Mammary epithelial cell (primary cell): ENCODE measurements around the gene RNF214.

ENCODE experiments used
- CTCF ChIP-seq, 2 donors: IDR thresholded peaks in 1 of 2; conservative IDR thresholded peaks in 1 of 2; 2 replicates each; pipeline ENCODE4 v1.5.1; 2011 to 2012; ENCODE audit warnings: inconsistent platforms in 2 of 2, low read length in 2 of 2, mild to moderate bottlenecking in 2 of 2, control low read depth in 1 of 2, low read depth in 1 of 2; ENCODE audit not compliant: insufficient read depth in 1 of 2; ENCODE audit errors: extremely low read depth in 1 of 2
- EZH2 ChIP-seq: IDR thresholded peaks from 2 replicates; pipeline ENCODE4 v1.6.1; 2012; ENCODE audit warnings: low read length, inconsistent platforms, borderline replicate concordance

GRCh38 chr11:117194267-117194666 is 38.2 kb upstream of the RNF214 start:
- TF ChIP-seq CTCF (conservative IDR thresholded peaks at IDR 0.05 in 1 of 2, IDR thresholded peaks at IDR 0.05 in 1 of 2; ENCODE audit: extremely low read depth in 1 of 2, insufficient read depth in 1 of 2, low read depth in 1 of 2, low read length in 2 of 2) (no peak), EZH2 (no peak)
